HepG2 (cell line): ENCODE data around the gene CHN2. TPM values are rescaled to one million over a fixed set of nuclear protein-coding genes. Genes with fewer than 3 reads are reported as not detected.
A peak's percentile ranks its signal among the peaks of the same experiment; 100 is the strongest.

Experiments
- CREM ChIP-seq, 2 experiments: sonication (generic) in 1 of 2; formaldehyde crosslinking in 1 of 2; IDR thresholded peaks; 2 replicates each; pipeline versions ENCODE4 v1.4.0 to v1.6.1; 2016 to 2020; ENCODE audit warnings: antibody characterized with exemption in 1 of 2, mild to moderate bottlenecking in 1 of 2, missing genetic modification reagents in 1 of 2
- CSRNP2 ChIP-seq: sonication (generic); formaldehyde crosslinking; conservative IDR thresholded peaks from 2 replicates; pipeline ENCODE4 v1.8.0; 2022; ENCODE audit warnings: low read depth, missing genetic modification reagents
- FOSL2 ChIP-seq: sonication (generic); formaldehyde crosslinking; IDR thresholded peaks from 2 replicates; pipeline ENCODE4 v1.4.0; 2020; ENCODE audit warnings: missing genetic modification reagents
- FOXP1 ChIP-seq, 2 experiments: fragments of 450-650 bp in 1 of 2; IDR thresholded peaks; 2 replicates each; pipeline ENCODE4 v1.6.1; 2017 to 2018; ENCODE audit warnings: antibody characterized with exemption in 1 of 2
- GABPA ChIP-seq, 2 experiments: IDR thresholded peaks; 2 replicates each; pipeline ENCODE4 v1.6.1; 2011 to 2016; ENCODE audit warnings: low read depth in 2 of 2, low read length in 1 of 2, missing biosample characterization in 1 of 2, missing genetic modification characterization in 1 of 2
- MAFK ChIP-seq, 2 experiments: IDR thresholded peaks in 1 of 2; conservative IDR thresholded peaks in 1 of 2; 2 replicates each; pipeline ENCODE4 v1.6.1; 2011; ENCODE audit warnings: improper control_type of control experiment in 2 of 2, low read length in 2 of 2
- PHF21A ChIP-seq: sonication (generic); formaldehyde crosslinking; IDR thresholded peaks from 2 replicates; pipeline ENCODE4 v1.5.0; 2020; ENCODE audit warnings: mild to moderate bottlenecking, missing genetic modification reagents
- RXRB ChIP-seq: IDR thresholded peaks from 2 replicates; pipeline ENCODE4 v1.6.1; 2016; ENCODE audit warnings: borderline replicate concordance, missing genetic modification reagents, missing compliant biosample characterization
- TBL1XR1 ChIP-seq: fragments of 150-350 bp; IDR thresholded peaks from 2 replicates; pipeline ENCODE4 v1.6.1; 2014; ENCODE audit warnings: borderline replicate concordance, low read length; ENCODE audit not compliant: partially characterized antibody
- TBX2 ChIP-seq: sonication (generic); formaldehyde crosslinking; IDR thresholded peaks from 2 replicates; pipeline ENCODE4 v1.5.0; 2020; ENCODE audit warnings: missing genetic modification reagents, mild to moderate bottlenecking, borderline replicate concordance
- TCF7 ChIP-seq: sonication (generic); IDR thresholded peaks from 2 replicates; pipeline ENCODE4 v1.6.1; 2016; ENCODE audit warnings: antibody characterized with exemption, low read depth
- ZMYM4 ChIP-seq: sonication (generic); formaldehyde crosslinking; IDR thresholded peaks from 2 replicates; pipeline ENCODE4 v1.8.1; 2023; ENCODE audit warnings: mild to moderate bottlenecking, missing genetic modification reagents
- ZNF577 ChIP-seq: sonication (generic); formaldehyde crosslinking; IDR thresholded peaks from 2 replicates; pipeline ENCODE4 v1.4.0; 2020; ENCODE audit warnings: mild to moderate bottlenecking, low read depth, missing genetic modification reagents, borderline replicate concordance
- polyA plus RNA-seq, 8 experiments: library from polyadenylated mRNA; depleted of rRNA in 3 of 8; stranded (reverse) in 7 of 8; unstranded in 1 of 8; fragments of >200 nt; fragmentation: Illumina TruSeq in 4 of 8; extraction: Trizol in 4 of 8; gene quantifications; 2 replicates each; pipeline versions ENCODE4 v1.2.1 to v1.2.3, GENCODE V29; 2011 to 2016; ENCODE audit warnings: low read depth in 4 of 8, missing spikeins in 1 of 8, mixed read lengths in 1 of 8; ENCODE audit not compliant: insufficient read depth in 1 of 8
- total RNA-seq, 5 experiments: library from RNA; depleted of rRNA; stranded (reverse); fragments of >200 nt; fragmentation: Illumina TruSeq; extraction: Trizol; gene quantifications; 2 replicates each; pipeline ENCODE4 v1.2.3, GENCODE V29; 2016; ENCODE audit warnings: low read depth in 1 of 5
- TF ChIP-seq, protein P1 (sequence below), 2 experiments: sonication (generic) in 1 of 2; formaldehyde crosslinking in 1 of 2; IDR thresholded peaks; 2 replicates each; pipeline versions ENCODE4 v1.4.0 to v1.6.1; 2016 to 2020; ENCODE audit warnings: borderline replicate concordance in 1 of 2, low read depth in 1 of 2, mild to moderate bottlenecking in 1 of 2, missing genetic modification reagents in 1 of 2
- TF ChIP-seq, protein P2 (sequence below): sonication (generic); formaldehyde crosslinking; IDR thresholded peaks from 2 replicates; pipeline ENCODE4 v1.5.1; 2020; ENCODE audit warnings: mild to moderate bottlenecking, moderate library complexity, missing genetic modification reagents
- TF ChIP-seq, protein P3 (sequence below): sonication (generic); formaldehyde crosslinking; IDR thresholded peaks from 2 replicates; pipeline ENCODE4 v1.5.0; 2020; ENCODE audit warnings: mild to moderate bottlenecking, missing genetic modification reagents

CHN2 gene
- total and polyA plus RNA-seq, 2 of the 13 experiments (the other 11 are each of a cell fraction or from before 2014, with no cell fraction given): 23.5 to 30.5 TPM

GRCh38 chr7:29270594-29271318 is 76.2 kb downstream of the CHN2 start (continued):
- TF ChIP-seq, protein P1, sequence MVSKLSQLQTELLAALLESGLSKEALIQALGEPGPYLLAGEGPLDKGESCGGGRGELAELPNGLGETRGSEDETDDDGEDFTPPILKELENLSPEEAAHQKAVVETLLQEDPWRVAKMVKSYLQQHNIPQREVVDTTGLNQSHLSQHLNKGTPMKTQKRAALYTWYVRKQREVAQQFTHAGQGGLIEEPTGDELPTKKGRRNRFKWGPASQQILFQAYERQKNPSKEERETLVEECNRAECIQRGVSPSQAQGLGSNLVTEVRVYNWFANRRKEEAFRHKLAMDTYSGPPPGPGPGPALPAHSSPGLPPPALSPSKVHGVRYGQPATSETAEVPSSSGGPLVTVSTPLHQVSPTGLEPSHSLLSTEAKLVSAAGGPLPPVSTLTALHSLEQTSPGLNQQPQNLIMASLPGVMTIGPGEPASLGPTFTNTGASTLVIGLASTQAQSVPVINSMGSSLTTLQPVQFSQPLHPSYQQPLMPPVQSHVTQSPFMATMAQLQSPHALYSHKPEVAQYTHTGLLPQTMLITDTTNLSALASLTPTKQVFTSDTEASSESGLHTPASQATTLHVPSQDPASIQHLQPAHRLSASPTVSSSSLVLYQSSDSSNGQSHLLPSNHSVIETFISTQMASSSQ (IDR thresholded peaks at IDR 0.05; ENCODE audit: low read depth): no peak
- TF ChIP-seq, protein P1 (CRISPR knock-in tag; IDR thresholded peaks at IDR 0.05; ENCODE audit: borderline replicate concordance): 0 out of 2 replicates have a peak, but pooled peaks have one; percentile 40
- no peak for TF ChIP-seq GABPA (IDR thresholded peaks at IDR 0.05; ENCODE audit: low read depth, low read length)
- TF ChIP-seq GABPA (CRISPR knock-in tag; IDR thresholded peaks at IDR 0.05; ENCODE audit: low read depth): peak; percentile 7; the same call in 1 of the 2 replicates
- 0 out of 2 replicates have a peak, but pooled peaks have one; percentile 14 for TF ChIP-seq TCF7
- TF ChIP-seq MAFK (conservative IDR thresholded peaks at IDR 0.05 in 1 of 2, IDR thresholded peaks at IDR 0.05 in 1 of 2; ENCODE audit: low read length in 2 of 2): 0 out of 4 replicates have a peak, but pooled peaks of 1 of the 2 experiments have one; percentile 23
- no peak for TF ChIP-seq ZNF577
- TF ChIP-seq TBX2 (CRISPR knock-in tag): peak; percentile 53; the same call in 1 of the 2 replicates
- no peak for TF ChIP-seq CSRNP2 (CRISPR knock-in tag)
- TF ChIP-seq, protein P2, sequence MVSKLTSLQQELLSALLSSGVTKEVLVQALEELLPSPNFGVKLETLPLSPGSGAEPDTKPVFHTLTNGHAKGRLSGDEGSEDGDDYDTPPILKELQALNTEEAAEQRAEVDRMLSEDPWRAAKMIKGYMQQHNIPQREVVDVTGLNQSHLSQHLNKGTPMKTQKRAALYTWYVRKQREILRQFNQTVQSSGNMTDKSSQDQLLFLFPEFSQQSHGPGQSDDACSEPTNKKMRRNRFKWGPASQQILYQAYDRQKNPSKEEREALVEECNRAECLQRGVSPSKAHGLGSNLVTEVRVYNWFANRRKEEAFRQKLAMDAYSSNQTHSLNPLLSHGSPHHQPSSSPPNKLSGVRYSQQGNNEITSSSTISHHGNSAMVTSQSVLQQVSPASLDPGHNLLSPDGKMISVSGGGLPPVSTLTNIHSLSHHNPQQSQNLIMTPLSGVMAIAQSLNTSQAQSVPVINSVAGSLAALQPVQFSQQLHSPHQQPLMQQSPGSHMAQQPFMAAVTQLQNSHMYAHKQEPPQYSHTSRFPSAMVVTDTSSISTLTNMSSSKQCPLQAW (CRISPR knock-in tag): 0 out of 2 replicates have a peak, but pooled peaks have one; percentile 35
- TF ChIP-seq RXRB (CRISPR knock-in tag): peak; percentile 65
- peak; percentile 11; the same call in 1 of the 2 replicates for TF ChIP-seq FOSL2 (CRISPR knock-in tag)
- TF ChIP-seq ZMYM4 (CRISPR knock-in tag): 0 out of 2 replicates have a peak, but pooled peaks have one; percentile 35
- TF ChIP-seq, protein P3, sequence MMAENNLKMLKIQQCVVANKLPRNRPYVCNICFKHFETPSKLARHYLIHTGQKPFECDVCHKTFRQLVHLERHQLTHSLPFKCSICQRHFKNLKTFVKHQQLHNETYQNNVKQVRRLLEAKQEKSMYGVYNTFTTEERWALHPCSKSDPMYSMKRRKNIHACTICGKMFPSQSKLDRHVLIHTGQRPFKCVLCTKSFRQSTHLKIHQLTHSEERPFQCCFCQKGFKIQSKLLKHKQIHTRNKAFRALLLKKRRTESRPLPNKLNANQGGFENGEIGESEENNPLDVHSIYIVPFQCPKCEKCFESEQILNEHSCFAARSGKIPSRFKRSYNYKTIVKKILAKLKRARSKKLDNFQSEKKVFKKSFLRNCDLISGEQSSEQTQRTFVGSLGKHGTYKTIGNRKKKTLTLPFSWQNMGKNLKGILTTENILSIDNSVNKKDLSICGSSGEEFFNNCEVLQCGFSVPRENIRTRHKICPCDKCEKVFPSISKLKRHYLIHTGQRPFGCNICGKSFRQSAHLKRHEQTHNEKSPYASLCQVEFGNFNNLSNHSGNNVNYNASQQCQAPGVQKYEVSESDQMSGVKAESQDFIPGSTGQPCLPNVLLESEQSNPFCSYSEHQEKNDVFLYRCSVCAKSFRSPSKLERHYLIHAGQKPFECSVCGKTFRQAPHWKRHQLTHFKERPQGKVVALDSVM (CRISPR knock-in tag): no peak
- TF ChIP-seq TBL1XR1: peak; percentile 39
- 0 out of 2 replicates have a peak, but pooled peaks have one; percentile 18 for TF ChIP-seq CREM (IDR thresholded peaks at IDR 0.05)
- no peak for TF ChIP-seq CREM (CRISPR knock-in tag; IDR thresholded peaks at IDR 0.05)
- TF ChIP-seq FOXP1 (IDR thresholded peaks at IDR 0.05): no peak
- TF ChIP-seq FOXP1 (CRISPR knock-in tag; IDR thresholded peaks at IDR 0.05): peak; percentile 72; the same call in 1 of the 2 replicates
- TF ChIP-seq PHF21A (CRISPR knock-in tag): no peak
